ENCODE data around the gene GCSH.

- no peak for TF ChIP-seq CTCF (IDR thresholded peaks at IDR 0.05; ENCODE audit: insufficient read depth, low read depth, low read length)
- no peak for TF ChIP-seq EZH2 (IDR thresholded peaks at IDR 0.05; ENCODE audit: insufficient read depth, low read length)
Measured at GRCh38 chr16:81097230-81097629, 1.0 kb upstream of the GCSH start.
